ENCODE data around the gene UBL7.

The UBL7 gene

GRCh38 chr15:74421302-74422245 lies 39.4 kb downstream of the UBL7 start:
- no peak for DNase-seq

- DNase-seq = no peak
Observed at GRCh38 chr15:74420193-74420905, 40.6 kb downstream of the UBL7 start.

- DNase-seq = no peak
Observed at GRCh38 chr15:74419432-74419831, 41.5 kb downstream of the UBL7 start.

GRCh38 chr15:74418575-74419338 lies 42.2 kb downstream of the UBL7 start:
- no peak for DNase-seq

GRCh38 chr15:74417670-74418069 lies 43.3 kb downstream of the UBL7 start:
- DNase-seq = no peak

GRCh38 chr15:74417225-74417624 lies 43.7 kb downstream of the UBL7 start:
- no peak for DNase-seq

GRCh38 chr15:74415966-74416916 lies 44.7 kb downstream of the UBL7 start:
- no peak for DNase-seq

GRCh38 chr15:74414603-74415338 lies 46.2 kb downstream of the UBL7 start:
- no peak for DNase-seq

- no peak for DNase-seq
Observed at GRCh38 chr15:74414081-74414580, 46.8 kb downstream of the UBL7 start.

GRCh38 chr15:74413350-74414080 lies 47.4 kb downstream of the UBL7 start:
- no peak for DNase-seq

GRCh38 chr15:74412159-74412558 lies 48.8 kb downstream of the UBL7 start:
- no peak for DNase-seq

GRCh38 chr15:74411686-74412085 lies 49.3 kb downstream of the UBL7 start:
- DNase-seq = no peak

- no peak for DNase-seq
Observed at GRCh38 chr15:74410502-74410901, 50.5 kb downstream of the UBL7 start.

- no peak for DNase-seq
Observed at GRCh38 chr15:74409225-74409624, 51.7 kb downstream of the UBL7 start.

- no peak for DNase-seq
Observed at GRCh38 chr15:74408815-74409214, 52.1 kb downstream of the UBL7 start.

- DNase-seq = no peak
Observed at GRCh38 chr15:74408385-74408784, 52.6 kb downstream of the UBL7 start.

- DNase-seq = no peak
Observed at GRCh38 chr15:74406992-74407705, 53.8 kb downstream of the UBL7 start.

- no peak for DNase-seq
Observed at GRCh38 chr15:74406517-74406916, 54.4 kb downstream of the UBL7 start.

GRCh38 chr15:74405823-74406222 lies 55.1 kb downstream of the UBL7 start:
- DNase-seq = no peak
